Mesenchymal stem cell (in vitro differentiated cells and primary cell): Measurements from ENCODE around the gene ERBB4.

Experiments used
- DNase-seq: peaks from one replicate; pipeline ENCODE4 v3.0.0-alpha.2; 2013
- H2AFZ ChIP-seq: one replicate; pipeline ENCODE4 v1.6.1; 2013; ENCODE audit warnings: low read depth, mild to moderate bottlenecking, control low read depth, inconsistent platforms, low read length, moderate library complexity
- H2AK5ac ChIP-seq: 2 replicates; pipeline ENCODE4 v1.6.1; 2013; ENCODE audit warnings: low read length, moderate library complexity, mild to moderate bottlenecking, inconsistent platforms; ENCODE audit not compliant: severe bottlenecking
- H2BK120ac ChIP-seq: one replicate; pipeline ENCODE4 v1.6.1; 2013; ENCODE audit warnings: low read depth, mild to moderate bottlenecking, inconsistent platforms, low read length, moderate library complexity
- H2BK12ac ChIP-seq, 2 experiments: one replicate each; pipeline ENCODE4 v1.6.1; 2013; ENCODE audit warnings: inconsistent platforms in 2 of 2, low read length in 2 of 2, mild to moderate bottlenecking in 2 of 2, moderate library complexity in 2 of 2, control low read depth in 1 of 2
- H2BK15ac ChIP-seq: one replicate; pipeline ENCODE4 v1.6.1; 2013; ENCODE audit warnings: mild to moderate bottlenecking, low read depth, inconsistent platforms; ENCODE audit not compliant: poor library complexity, severe bottlenecking
- H2BK5ac ChIP-seq: 2 replicates; pipeline ENCODE4 v1.6.1; 2013; ENCODE audit warnings: low read depth, mild to moderate bottlenecking, low read length, control low read depth, inconsistent platforms; ENCODE audit not compliant: poor library complexity, severe bottlenecking
- H3K14ac ChIP-seq, 2 experiments: one replicate each; pipeline ENCODE4 v1.6.1; 2013; ENCODE audit warnings: inconsistent platforms in 2 of 2, low read length in 2 of 2, control low read depth in 1 of 2, mild to moderate bottlenecking in 1 of 2, moderate library complexity in 1 of 2
- H3K18ac ChIP-seq, 2 experiments: one replicate each; pipeline ENCODE4 v1.6.1; 2013; ENCODE audit warnings: inconsistent platforms in 2 of 2, low read length in 2 of 2, control low read depth in 1 of 2, low read depth in 1 of 2, mild to moderate bottlenecking in 1 of 2
- H3K23ac ChIP-seq, 2 experiments: one replicate each; pipeline ENCODE4 v1.6.1; 2013; ENCODE audit warnings: inconsistent platforms in 2 of 2, low read length in 2 of 2, mild to moderate bottlenecking in 2 of 2, moderate library complexity in 2 of 2, control low read depth in 1 of 2
- H3K27ac ChIP-seq: 2 replicates; pipeline ENCODE4 v1.5.1; 2013; ENCODE audit warnings: mild to moderate bottlenecking, moderate library complexity, low read length, control low read depth, inconsistent platforms; ENCODE audit not compliant: poor library complexity, severe bottlenecking
- H3K27me3 ChIP-seq, 2 experiments: 2 replicates each; pipeline versions ENCODE4 v1.6.1 to v1.7.0; 2013; ENCODE audit warnings: low read length in 2 of 2, mild to moderate bottlenecking in 2 of 2, moderate library complexity in 2 of 2, control low read depth in 1 of 2, inconsistent platforms in 1 of 2; ENCODE audit not compliant: control insufficient read depth in 1 of 2, insufficient read depth in 1 of 2
- H3K36me3 ChIP-seq, 2 experiments: 2 replicates each; pipeline versions ENCODE4 v1.6.1 to v1.7.0; 2013; ENCODE audit warnings: low read length in 2 of 2, control low read depth in 1 of 2, inconsistent platforms in 1 of 2, low read depth in 1 of 2, mild to moderate bottlenecking in 1 of 2; ENCODE audit not compliant: insufficient read depth in 2 of 2, control insufficient read depth in 1 of 2
- H3K4ac ChIP-seq, 2 experiments: one replicate each; pipeline ENCODE4 v1.6.1; 2013; ENCODE audit warnings: inconsistent platforms in 2 of 2, low read length in 2 of 2, mild to moderate bottlenecking in 2 of 2, moderate library complexity in 2 of 2, control low read depth in 1 of 2, low read depth in 1 of 2
- H3K4me1 ChIP-seq: 2 replicates; pipeline ENCODE4 v1.6.1; 2013; ENCODE audit warnings: low read depth, low read length, control low read depth; ENCODE audit not compliant: control insufficient read depth, insufficient read depth
- H3K4me2 ChIP-seq: 2 replicates; pipeline ENCODE4 v1.6.1; 2013; ENCODE audit warnings: low read length, mild to moderate bottlenecking, inconsistent platforms; ENCODE audit not compliant: poor library complexity, severe bottlenecking
- H3K4me3 ChIP-seq, 2 experiments: 2 replicates each; pipeline versions ENCODE4 v1.5.1 to v1.7.0; 2013; ENCODE audit warnings: low read length in 2 of 2, mild to moderate bottlenecking in 2 of 2, control low read depth in 1 of 2, low read depth in 1 of 2; ENCODE audit not compliant: insufficient read depth in 1 of 2
- H3K79me1 ChIP-seq: replicated peaks from 2 replicates; pipeline ENCODE4 v1.6.1; 2013; ENCODE audit warnings: mild to moderate bottlenecking, control low read depth, low read length, inconsistent platforms; ENCODE audit not compliant: poor library complexity, severe bottlenecking
- H3K9ac ChIP-seq: 2 replicates; pipeline ENCODE4 v1.7.0; 2013; ENCODE audit warnings: mild to moderate bottlenecking, low read length, moderate library complexity
- H3K9me3 ChIP-seq: 2 replicates; pipeline ENCODE4 v1.7.0; 2013; ENCODE audit warnings: mild to moderate bottlenecking, low read length; ENCODE audit not compliant: control insufficient read depth
- H4K8ac ChIP-seq: one replicate; pipeline ENCODE4 v1.6.1; 2013; ENCODE audit warnings: inconsistent platforms, mild to moderate bottlenecking, low read length, moderate library complexity
- H4K91ac ChIP-seq: one replicate; pipeline ENCODE4 v1.6.1; 2013; ENCODE audit warnings: mild to moderate bottlenecking, low read length, inconsistent platforms
- WGBS: methylation state at CpG from one replicate; pipeline ENCODE4 v1.1.7; 2013; ENCODE audit warnings: mixed read lengths; 5-methylcytosine and 5-hydroxymethylcytosine counted together

The ERBB4 gene

GRCh38 chr2:211454679-211455078 lies 1083.9 kb downstream of the ERBB4 start:
- Histone ChIP-seq H4K8ac (no peak overlapping the region), H3K4ac (no peak overlapping the region), H3K4me1 (peaks cover 1% of the 10 kb centered on the region), H3K27me3 (no peaks in the 10 kb centered on the region), H2BK5ac (no peak overlapping the region), H3K79me1 (no peaks in the 10 kb centered on the region), H2AK5ac (no peak overlapping the region), H3K18ac (no peak overlapping the region), H3K36me3 (no peaks in the 10 kb centered on the region), H3K9ac (no peak overlapping the region), H2BK12ac (no peak overlapping the region), H4K91ac (no peak overlapping the region), H2BK15ac (no peak overlapping the region), H3K4me3 (no peak overlapping the region), H2AFZ (no peak overlapping the region), H3K14ac (no peak overlapping the region), H3K27ac (no peak overlapping the region), H2BK120ac (no peak overlapping the region), H3K23ac (no peak overlapping the region), H3K4me2 (no peak overlapping the region), H3K9me3 (no peaks in the 10 kb centered on the region)
- WGBS, result 55% methylated on average over 6 of the region's 6 CpGs
- no peak for DNase-seq

- Histone ChIP-seq H2BK120ac (no peak overlapping the region), H3K79me1 (no peaks in the 10 kb centered on the region), H3K36me3 (no peaks in the 10 kb centered on the region), H2BK12ac (no peak overlapping the region), H3K27me3 (no peaks in the 10 kb centered on the region), H3K4me3 (no peak overlapping the region), H3K27ac (no peak overlapping the region), H3K4me2 (no peak overlapping the region), H3K9me3 (no peaks in the 10 kb centered on the region), H3K4me1 (peaks cover 1% of the 10 kb centered on the region), H3K9ac (no peak overlapping the region), H2AFZ (no peak overlapping the region), H4K8ac (no peak overlapping the region), H3K14ac (no peak overlapping the region), H2BK5ac (no peak overlapping the region), H3K18ac (no peak overlapping the region), H2AK5ac (no peak overlapping the region), H4K91ac (no peak overlapping the region), H2BK15ac (no peak overlapping the region), H3K23ac (no peak overlapping the region), H3K4ac (no peak overlapping the region)
- WGBS, result 100% methylated on average over 1 of the region's 6 CpGs
- no peak for DNase-seq
Observed at GRCh38 chr2:211453311-211453887, 1085.2 kb downstream of the ERBB4 start.

- H3K23ac ChIP-seq, result no peak overlapping the region
- H3K4me2 ChIP-seq, result no peak overlapping the region
- no peak overlapping the region for H2BK120ac ChIP-seq
- H2AFZ ChIP-seq, result no peak overlapping the region
- no peak overlapping the region for H2BK12ac ChIP-seq
- no peak overlapping the region for H3K4me3 ChIP-seq
- peaks cover 1% of the 10 kb centered on the region for H3K4me1 ChIP-seq
- no peak overlapping the region for H3K14ac ChIP-seq
- no peak overlapping the region for H2AK5ac ChIP-seq
- H3K27me3 ChIP-seq, result no peaks in the 10 kb centered on the region
- H3K18ac ChIP-seq, result no peak overlapping the region
- H4K8ac ChIP-seq, result no peak overlapping the region
- no peak overlapping the region for H3K27ac ChIP-seq
- H3K9me3 ChIP-seq, result no peaks in the 10 kb centered on the region
- no peak overlapping the region for H4K91ac ChIP-seq
- H2BK15ac ChIP-seq, result no peak overlapping the region
- no peaks in the 10 kb centered on the region for H3K79me1 ChIP-seq
- H2BK5ac ChIP-seq, result no peak overlapping the region
- H3K36me3 ChIP-seq, result no peaks in the 10 kb centered on the region
- no peak for DNase-seq
- H3K4ac ChIP-seq, result no peak overlapping the region
- no peak overlapping the region for H3K9ac ChIP-seq
- WGBS, result no CpG with 5 or more reads among the region's 2 CpGs
Observed at GRCh38 chr2:211451642-211452041, 1087.0 kb downstream of the ERBB4 start.

GRCh38 chr2:211449819-211450218 lies 1088.8 kb downstream of the ERBB4 start:
- no peak overlapping the region for H4K8ac ChIP-seq
- H3K9ac ChIP-seq, result no peak overlapping the region
- no peak overlapping the region for H3K4me3 ChIP-seq
- no peak for DNase-seq
- H2BK12ac ChIP-seq, result no peak overlapping the region
- H2BK120ac ChIP-seq, result no peak overlapping the region
- H3K9me3 ChIP-seq, result no peaks in the 10 kb centered on the region
- H3K4me2 ChIP-seq, result no peak overlapping the region
- no peaks in the 10 kb centered on the region for H3K79me1 ChIP-seq
- H3K4me1 ChIP-seq, result peaks cover 1% of the 10 kb centered on the region
- no peak overlapping the region for H2BK5ac ChIP-seq
- no peaks in the 10 kb centered on the region for H3K27me3 ChIP-seq
- no peak overlapping the region for H4K91ac ChIP-seq
- no peak overlapping the region for H3K27ac ChIP-seq
- H2AK5ac ChIP-seq, result no peak overlapping the region
- no peak overlapping the region for H2BK15ac ChIP-seq
- H3K23ac ChIP-seq, result no peak overlapping the region
- no peak overlapping the region for H3K4ac ChIP-seq
- no peaks in the 10 kb centered on the region for H3K36me3 ChIP-seq
- H2AFZ ChIP-seq, result no peak overlapping the region
- 100% methylated on average over 1 of the region's 1 CpG for WGBS
- no peak overlapping the region for H3K14ac ChIP-seq
- no peak overlapping the region for H3K18ac ChIP-seq
